Nephron progenitor cell (in vitro differentiated cells): ENCODE results near the gene MAGI2.

Experiments used
- DNase-seq: peaks from one replicate; pipeline ENCODE4 v3.0.0; 2021
- H3K27ac Mint-ChIP-seq: 2 replicates; pipeline ENCODE4 v1.8.0; 2021; ENCODE audit warnings: mild to moderate bottlenecking, moderate library complexity, mixed read lengths
- H3K27me3 Mint-ChIP-seq: 2 replicates; pipeline ENCODE4 v1.8.0; 2021; ENCODE audit warnings: mild to moderate bottlenecking, low read depth, mixed read lengths; ENCODE audit not compliant: poor library complexity
- H3K36me3 Mint-ChIP-seq: 2 replicates; pipeline ENCODE4 v1.8.0; 2021; ENCODE audit warnings: low read depth, mixed read lengths
- H3K4me1 Mint-ChIP-seq: 2 replicates; pipeline ENCODE4 v1.8.0; 2021; ENCODE audit warnings: mixed read lengths
- H3K4me3 Mint-ChIP-seq: 2 replicates; pipeline ENCODE4 v1.8.0; 2021; ENCODE audit warnings: mild to moderate bottlenecking, moderate library complexity, mixed read lengths
- H3K9me3 Mint-ChIP-seq: 2 replicates; pipeline ENCODE4 v1.8.0; 2021; ENCODE audit warnings: mild to moderate bottlenecking, moderate library complexity, mixed read lengths
- CTCF ChIP-seq: fragments of 200-600 bp; sonication (generic); IDR thresholded peaks from 2 replicates; pipeline ENCODE4 v1.5.0; 2021; ENCODE audit warnings: antibody characterized with exemption

MAGI2 gene

GRCh38 chr7:78399033-78399769 lies 1054.3 kb downstream of the MAGI2 start:
- no peak for DNase-seq
- no peak overlapping the region for H3K4me3 Mint-ChIP-seq
- H3K36me3 Mint-ChIP-seq = no peaks in the 10 kb centered on the region
- H3K27ac Mint-ChIP-seq = no peak overlapping the region
- H3K27me3 Mint-ChIP-seq = peaks cover 10% of the 10 kb centered on the region
- TF ChIP-seq CTCF = no peak
- peaks cover 8% of the 10 kb centered on the region for H3K9me3 Mint-ChIP-seq
- H3K4me1 Mint-ChIP-seq = no peaks in the 10 kb centered on the region

- peaks cover 2% of the 10 kb centered on the region for H3K9me3 Mint-ChIP-seq
- H3K27ac Mint-ChIP-seq = no peak overlapping the region
- H3K4me1 Mint-ChIP-seq = no peaks in the 10 kb centered on the region
- no peak for DNase-seq
- no peak for TF ChIP-seq CTCF
- no peaks in the 10 kb centered on the region for H3K36me3 Mint-ChIP-seq
- no peak overlapping the region for H3K4me3 Mint-ChIP-seq
- peaks cover 10% of the 10 kb centered on the region for H3K27me3 Mint-ChIP-seq
These were observed 1054.9 kb downstream of the MAGI2 start for GRCh38 chr7:78398576-78398975.

- no peak overlapping the region for H3K27ac Mint-ChIP-seq
- H3K4me1 Mint-ChIP-seq = no peaks in the 10 kb centered on the region
- no peaks in the 10 kb centered on the region for H3K36me3 Mint-ChIP-seq
- no peak for TF ChIP-seq CTCF
- H3K27me3 Mint-ChIP-seq = peaks cover 10% of the 10 kb centered on the region
- no peaks in the 10 kb centered on the region for H3K9me3 Mint-ChIP-seq
- H3K4me3 Mint-ChIP-seq = no peak overlapping the region
- DNase-seq = no peak
These were observed 1055.4 kb downstream of the MAGI2 start for GRCh38 chr7:78398081-78398480.

GRCh38 chr7:78396210-78396609 lies 1057.3 kb downstream of the MAGI2 start:
- no peaks in the 10 kb centered on the region for H3K4me1 Mint-ChIP-seq
- H3K36me3 Mint-ChIP-seq = no peaks in the 10 kb centered on the region
- no peak for DNase-seq
- peaks cover 4% of the 10 kb centered on the region for H3K27me3 Mint-ChIP-seq
- no peaks in the 10 kb centered on the region for H3K9me3 Mint-ChIP-seq
- H3K4me3 Mint-ChIP-seq = no peak overlapping the region
- no peak for TF ChIP-seq CTCF
- no peak overlapping the region for H3K27ac Mint-ChIP-seq

GRCh38 chr7:78395298-78396036 lies 1058.0 kb downstream of the MAGI2 start:
- H3K4me1 Mint-ChIP-seq = no peaks in the 10 kb centered on the region
- H3K4me3 Mint-ChIP-seq = no peak overlapping the region
- peaks cover 4% of the 10 kb centered on the region for H3K27me3 Mint-ChIP-seq
- no peaks in the 10 kb centered on the region for H3K9me3 Mint-ChIP-seq
- no peak overlapping the region for H3K27ac Mint-ChIP-seq
- H3K36me3 Mint-ChIP-seq = no peaks in the 10 kb centered on the region
- no peak for TF ChIP-seq CTCF
- no peak for DNase-seq
